Rectal smooth muscle tissue (tissue), 1 donor: ENCODE measurements around the gene EHMT1.
"Not testable (repeated sequence)": the region's sequence is repeated elsewhere in the genome, so short reads cannot be mapped to it uniquely, and the experiment has no call there.

Source experiments
- H3K27ac ChIP-seq: one replicate; pipeline ENCODE4 v1.7.0; 2013; ENCODE audit warnings: low read depth, low read length, inconsistent platforms
- H3K27me3 ChIP-seq: one replicate; pipeline ENCODE4 v1.7.0; 2013; ENCODE audit warnings: low read length; ENCODE audit not compliant: control insufficient read depth, insufficient read depth
- H3K36me3 ChIP-seq: one replicate; pipeline ENCODE4 v1.7.0; 2013; ENCODE audit warnings: low read length; ENCODE audit not compliant: control insufficient read depth, insufficient read depth
- H3K4me1 ChIP-seq: one replicate; pipeline ENCODE4 v1.7.0; 2013; ENCODE audit warnings: low read length; ENCODE audit not compliant: control insufficient read depth, insufficient read depth
- H3K4me3 ChIP-seq: one replicate; pipeline ENCODE4 v1.7.0; 2013; ENCODE audit warnings: low read length
- H3K9ac ChIP-seq: one replicate; pipeline ENCODE4 v1.7.0; 2013; ENCODE audit warnings: low read length

Gene EHMT1

GRCh38 chr9:137872296-137872695, 253.5 kb downstream of the EHMT1 start:
- no peak overlapping the region for H3K27ac ChIP-seq
- no peaks in the 10 kb centered on the region for H3K36me3 ChIP-seq
- no peak overlapping the region for H3K4me3 ChIP-seq
- no peaks in the 10 kb centered on the region for H3K27me3 ChIP-seq
- H3K4me1 ChIP-seq = no peaks in the 10 kb centered on the region
- no peak overlapping the region for H3K9ac ChIP-seq

DNA sequence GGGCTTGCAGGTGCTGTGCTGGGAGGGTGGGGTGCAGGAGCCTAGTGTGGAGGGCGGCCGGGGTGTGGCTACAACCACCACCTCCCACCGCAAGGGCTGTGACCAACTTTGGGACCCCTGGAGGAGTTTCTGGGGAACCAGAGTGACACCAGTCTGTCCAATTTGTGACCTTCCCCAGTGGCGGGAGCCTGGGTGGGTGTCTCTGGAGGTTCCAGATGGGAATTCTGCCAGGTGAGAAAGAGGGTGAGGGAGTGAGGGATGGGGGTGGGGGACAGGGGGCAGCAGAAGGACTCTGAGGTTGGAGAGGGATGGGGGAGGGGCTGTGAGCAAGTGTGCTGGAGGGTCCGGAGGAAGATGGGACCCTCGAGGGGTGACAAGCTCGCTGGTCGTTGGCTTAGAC, 254.6 kb downstream of the EHMT1 start:
- H3K9ac ChIP-seq = no peak overlapping the region
- H3K27me3 ChIP-seq = peaks cover 3% of the 10 kb centered on the region
- H3K27ac ChIP-seq = no peak overlapping the region
- H3K4me1 ChIP-seq = no peaks in the 10 kb centered on the region
- H3K4me3 ChIP-seq = no peak overlapping the region
- no peaks in the 10 kb centered on the region for H3K36me3 ChIP-seq

DNA sequence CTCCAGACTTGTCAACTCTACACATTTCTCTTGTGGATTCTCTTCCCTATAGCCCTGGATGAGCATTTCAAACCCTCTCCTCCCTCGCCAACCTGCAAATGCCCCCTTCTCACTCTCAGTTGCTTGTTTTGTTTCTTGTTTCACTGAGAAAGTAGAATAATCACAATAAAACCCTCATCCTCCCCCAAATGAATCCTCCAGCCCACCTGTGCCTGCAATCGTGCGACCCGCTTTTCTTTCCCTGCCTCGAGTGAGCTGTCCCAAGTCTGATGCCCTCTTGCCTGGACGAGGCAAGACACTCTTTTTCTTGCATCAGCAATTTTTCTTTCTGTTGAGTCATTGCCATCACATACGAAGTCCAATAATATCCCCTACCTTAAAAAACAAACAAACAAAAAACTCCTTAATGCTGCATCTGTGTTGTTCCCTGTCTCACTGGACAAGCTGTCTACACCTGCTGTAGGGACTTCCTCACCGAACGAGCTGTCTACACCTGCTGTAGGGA, 255.1 kb downstream of the EHMT1 start:
- H3K4me1 ChIP-seq = no peaks in the 10 kb centered on the region
- no peak overlapping the region for H3K27ac ChIP-seq
- H3K36me3 ChIP-seq = no peaks in the 10 kb centered on the region
- H3K9ac ChIP-seq = no peak overlapping the region
- no peak overlapping the region for H3K4me3 ChIP-seq
- H3K27me3 ChIP-seq = peaks cover 4% of the 10 kb centered on the region

DNA sequence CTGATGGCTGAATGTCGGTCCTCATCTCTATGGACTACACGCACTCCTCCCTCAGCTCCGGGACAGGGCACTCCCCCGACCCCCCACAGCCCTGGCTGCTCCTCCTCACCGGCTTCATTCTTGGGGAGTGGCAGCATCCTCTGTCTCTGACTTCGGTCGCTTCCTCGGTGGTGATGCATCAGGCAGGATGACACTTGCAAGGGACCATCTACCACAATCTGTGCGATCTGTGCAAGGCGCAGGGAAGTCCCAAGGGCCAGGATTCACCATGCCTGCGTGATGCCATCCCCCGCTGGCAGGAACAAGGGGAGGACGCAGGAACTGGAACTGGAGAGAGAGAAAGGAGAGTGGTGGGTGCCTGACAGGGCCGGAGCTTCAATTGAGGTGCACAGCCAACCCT, 256.5 kb downstream of the EHMT1 start:
- no peak overlapping the region for H3K4me3 ChIP-seq
- peaks cover 8% of the 10 kb centered on the region for H3K27me3 ChIP-seq
- H3K36me3 ChIP-seq = no peaks in the 10 kb centered on the region
- no peak overlapping the region for H3K9ac ChIP-seq
- no peak overlapping the region for H3K27ac ChIP-seq
- no peaks in the 10 kb centered on the region for H3K4me1 ChIP-seq

DNA sequence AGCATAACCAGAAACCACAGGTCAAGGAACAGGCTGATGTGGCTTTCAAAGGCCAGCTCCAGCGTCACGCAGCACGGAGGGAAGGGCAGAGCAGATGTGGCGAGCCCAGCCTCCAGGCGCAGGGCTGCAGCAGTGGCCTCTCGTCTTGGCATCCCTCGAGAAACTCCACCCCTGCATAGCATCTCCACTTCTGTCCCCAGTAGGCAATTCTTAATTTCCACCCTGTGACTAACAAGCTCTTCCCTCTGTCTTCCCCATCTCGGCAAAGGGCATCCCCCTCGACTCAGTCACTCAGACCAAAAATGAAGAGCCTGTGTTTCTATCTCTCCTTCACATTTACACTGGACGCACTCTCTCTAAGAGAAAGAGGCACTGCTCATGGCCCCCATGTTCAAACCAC, 257.0 kb downstream of the EHMT1 start:
- H3K9ac ChIP-seq = no peak overlapping the region
- no peaks in the 10 kb centered on the region for H3K4me1 ChIP-seq
- H3K27ac ChIP-seq = no peak overlapping the region
- no peak overlapping the region for H3K4me3 ChIP-seq
- peaks cover 8% of the 10 kb centered on the region for H3K27me3 ChIP-seq
- no peaks in the 10 kb centered on the region for H3K36me3 ChIP-seq

GRCh38 chr9:137876269-137876668, 257.5 kb downstream of the EHMT1 start:
- Histone ChIP-seq H3K36me3 (no peaks in the 10 kb centered on the region), H3K27ac (no peak overlapping the region), H3K4me1 (no peaks in the 10 kb centered on the region), H3K9ac (no peak overlapping the region), H3K4me3 (no peak overlapping the region), H3K27me3 (peaks cover 11% of the 10 kb centered on the region)

DNA sequence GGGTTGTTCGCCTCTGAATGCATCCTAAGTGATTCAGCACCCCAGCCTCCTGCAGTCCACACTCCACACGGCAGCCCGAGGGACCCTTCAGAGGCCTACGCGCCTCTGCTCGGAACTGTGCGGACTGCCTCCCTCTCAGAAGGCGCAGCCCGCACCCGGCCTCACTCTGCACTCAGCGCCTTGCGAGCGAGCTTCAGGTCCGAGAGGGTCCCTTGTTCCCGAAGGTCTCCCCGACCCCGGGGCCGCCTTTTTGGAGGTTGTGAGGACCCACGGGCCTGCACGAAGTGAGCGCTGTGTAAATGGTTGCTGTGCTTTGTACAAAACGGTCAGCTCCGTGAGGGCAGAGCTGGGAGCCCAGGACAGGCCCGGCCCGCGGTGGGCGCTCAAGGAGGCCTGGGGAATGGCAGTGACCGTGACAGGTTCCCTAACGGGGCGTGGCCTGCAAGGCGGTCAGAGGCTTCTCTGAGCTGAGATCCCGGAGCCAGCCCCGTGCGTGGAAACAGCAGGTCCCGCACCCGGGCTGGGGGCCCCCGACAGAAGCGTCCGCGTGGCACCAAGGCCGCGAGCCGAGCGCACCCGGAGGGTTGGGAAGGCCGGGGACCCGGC, 258.1 kb downstream of the EHMT1 start:
- Histone ChIP-seq H3K27me3 (peaks cover 11% of the 10 kb centered on the region), H3K9ac (no peak overlapping the region), H3K4me1 (no peaks in the 10 kb centered on the region), H3K4me3 (no peak overlapping the region), H3K27ac (no peak overlapping the region), H3K36me3 (no peaks in the 10 kb centered on the region)

DNA sequence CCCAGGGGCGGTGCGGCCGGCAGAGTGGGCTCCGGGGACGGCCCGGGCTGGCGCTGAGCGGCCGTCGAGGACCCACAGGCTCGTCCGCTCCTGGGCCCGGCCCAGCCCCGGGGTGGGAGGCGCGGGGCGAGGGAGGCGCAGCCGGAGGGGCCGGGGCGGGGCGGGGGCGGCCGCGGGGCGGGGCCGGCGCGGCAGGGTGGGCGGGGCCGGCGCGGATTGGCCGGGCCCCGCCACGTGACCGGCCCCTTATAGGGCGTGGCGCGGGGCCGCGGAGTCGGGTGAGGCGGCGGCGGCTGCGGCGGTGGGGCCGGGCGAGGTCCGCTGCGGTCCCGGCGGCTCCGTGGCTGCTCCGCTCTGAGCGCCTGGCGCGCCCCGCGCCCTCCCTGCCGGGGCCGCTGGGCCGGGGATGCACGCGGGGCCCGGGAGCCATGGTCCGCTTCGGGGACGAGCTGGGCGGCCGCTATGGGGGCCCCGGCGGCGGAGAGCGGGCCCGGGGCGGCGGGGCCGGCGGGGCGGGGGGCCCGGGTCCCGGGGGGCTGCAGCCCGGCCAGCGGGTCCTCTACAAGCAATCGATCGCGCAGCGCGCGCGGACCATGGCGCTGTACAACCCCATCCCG, 258.8 kb downstream of the EHMT1 start, which contains the start of gene CACNA1B:
CACNA1B (plus strand) TSS at position 277 of the 617 bp plus-strand sequence; CDS start at position 429, 152 bp downstream.
- Histone ChIP-seq H3K4me3 (peak within 1 kb of the TSS; percentile 48), H3K27me3 (peaks cover 11% of the 10 kb centered on the region)
- H3K9ac ChIP-seq, H3K27ac ChIP-seq, H3K36me3 ChIP-seq, H3K4me1 ChIP-seq: not testable (repeated sequence)

- H3K36me3 ChIP-seq = no peaks in the 10 kb centered on the region
- H3K27ac ChIP-seq = no peak overlapping the region
- peak overlapping the region; percentile 48 for H3K4me3 ChIP-seq
- no peak overlapping the region for H3K9ac ChIP-seq
- peaks cover 11% of the 10 kb centered on the region for H3K27me3 ChIP-seq
- no peaks in the 10 kb centered on the region for H3K4me1 ChIP-seq
Measured at GRCh38 chr9:137878146-137878941, 259.5 kb downstream of the EHMT1 start.

DNA sequence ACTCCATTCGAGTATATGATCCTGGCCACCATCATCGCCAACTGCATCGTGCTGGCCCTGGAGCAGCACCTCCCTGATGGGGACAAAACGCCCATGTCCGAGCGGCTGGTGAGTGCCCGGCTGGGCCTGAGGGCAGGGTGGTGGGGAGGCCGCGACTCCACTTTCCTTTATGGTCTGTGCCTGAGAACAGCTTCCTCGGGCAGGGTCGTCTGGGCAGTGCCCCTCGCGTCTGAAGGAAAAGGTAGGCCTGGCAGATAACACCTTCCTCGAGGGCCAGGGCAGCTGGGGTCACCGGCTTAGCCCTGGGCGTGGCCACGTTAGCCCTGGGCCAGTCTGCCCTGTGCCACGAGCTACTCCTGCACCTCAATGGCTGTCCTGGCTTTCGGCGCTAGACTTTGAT, 260.2 kb downstream of the EHMT1 start:
- Histone ChIP-seq H3K4me3 (no peak overlapping the region), H3K27ac (no peak overlapping the region)

GRCh38 chr9:137879566-137880150, 260.9 kb downstream of the EHMT1 start:
- no peaks in the 10 kb centered on the region for H3K36me3 ChIP-seq
- no peaks in the 10 kb centered on the region for H3K4me1 ChIP-seq
- H3K4me3 ChIP-seq = no peak overlapping the region
- H3K9ac ChIP-seq = no peak overlapping the region
- no peak overlapping the region for H3K27ac ChIP-seq
- H3K27me3 ChIP-seq = peaks cover 11% of the 10 kb centered on the region

More for the DNA sequence above, 260.2 kb downstream of the EHMT1 start:
- Histone ChIP-seq H3K4me1 (no peaks in the 10 kb centered on the region), H3K27me3 (peaks cover 11% of the 10 kb centered on the region), H3K36me3 (no peaks in the 10 kb centered on the region), H3K9ac (no peak overlapping the region)
